SU-DHL-6 (cell line): ENCODE results near the gene ST6GALNAC3.

Source experiments
- H2AFZ ChIP-seq: fragments of 200-600 bp; sonication (generic); 2 replicates; pipeline ENCODE4 v1.6.1; 2014; ENCODE audit warnings: low read depth, mild to moderate bottlenecking, moderate library complexity, mixed read lengths, antibody characterized with exemption, low read length; ENCODE audit not compliant: severe bottlenecking
- H3F3A ChIP-seq: fragments of 200-600 bp; shearing (Covaris generic); 2 replicates; pipeline ENCODE4 v1.6.0; 2016; ENCODE audit warnings: antibody characterized with exemption, mild to moderate bottlenecking; ENCODE audit not compliant: insufficient read depth
- H3K27ac ChIP-seq: fragments of 200-600 bp; sonication (generic); 2 replicates; pipeline ENCODE4 v1.5.1; 2016; ENCODE audit warnings: low read depth, mild to moderate bottlenecking, low read length, moderate library complexity, mixed read lengths
- H3K27me3 ChIP-seq: fragments of 200-600 bp; sonication (generic), shearing (Covaris generic); 2 replicates; pipeline ENCODE4 v1.6.0; 2014; ENCODE audit warnings: mild to moderate bottlenecking, low read length
- H3K36me3 ChIP-seq: fragments of 200-600 bp; sonication (generic); 2 replicates; pipeline ENCODE4 v1.6.1; 2014; ENCODE audit warnings: mild to moderate bottlenecking, low read length, mixed read lengths
- H3K4me2 ChIP-seq: fragments of 300-600, 200-600 bp; shearing (Covaris generic), sonication (generic); 2 replicates; pipeline ENCODE4 v1.6.0; 2014; ENCODE audit warnings: low read length, low read depth, mild to moderate bottlenecking; ENCODE audit not compliant: poor library complexity, severe bottlenecking
- H3K4me3 ChIP-seq: fragments of 200-600 bp; sonication (generic); 2 replicates; pipeline ENCODE4 v1.5.1; 2014; ENCODE audit warnings: antibody characterized with exemption, low read length, mild to moderate bottlenecking, mixed read lengths; ENCODE audit not compliant: insufficient read depth, poor library complexity, severe bottlenecking
- H3K79me2 ChIP-seq: fragments of 200-600 bp; sonication (generic); 2 replicates; pipeline ENCODE4 v1.6.1; 2014; ENCODE audit warnings: mild to moderate bottlenecking, low read length, moderate library complexity; ENCODE audit not compliant: insufficient read depth
- H3K9ac ChIP-seq: fragments of 200-600 bp; sonication (generic); 2 replicates; pipeline ENCODE4 v1.7.0; 2014; ENCODE audit warnings: mild to moderate bottlenecking, low read length
- H3K9me2 ChIP-seq: fragments of 200-600 bp; sonication (generic); replicated peaks from 2 replicates; pipeline ENCODE4 v1.6.1; 2014; ENCODE audit warnings: low read length; ENCODE audit not compliant: insufficient read depth
- H3K9me3 ChIP-seq: fragments of 200-600 bp; sonication (generic); 2 replicates; pipeline ENCODE4 v1.6.1; 2014; ENCODE audit warnings: low read length, mixed read lengths; ENCODE audit not compliant: insufficient read depth
- H4K20me1 ChIP-seq: fragments of 200-600 bp; sonication (generic); 2 replicates; pipeline ENCODE4 v1.6.1; 2014; ENCODE audit warnings: low read depth, mild to moderate bottlenecking, antibody characterized with exemption, low read length, moderate library complexity, mixed read lengths
- CTCF ChIP-seq: fragments of 200-600 bp; sonication (generic); IDR thresholded peaks from one replicate; pipeline ENCODE4 v1.5.1; 2017; ENCODE audit warnings: antibody characterized with exemption, mild to moderate bottlenecking, low read length, moderate library complexity; ENCODE audit not compliant: insufficient read depth, poor library complexity, severe bottlenecking
- EZH2phosphoT487 ChIP-seq: fragments of 200-600 bp; sonication (generic), shearing (Covaris generic); conservative IDR thresholded peaks from 2 replicates; pipeline ENCODE4 v1.6.1; 2018; ENCODE audit warnings: mild to moderate bottlenecking, antibody characterized with exemption, low read length, moderate library complexity, mixed read lengths

Gene ST6GALNAC3

GRCh38 chr1:76098845-76099244 is 24.3 kb downstream of the ST6GALNAC3 start:
- Histone ChIP-seq H3K27me3 (no peaks in the 10 kb centered on the region), H3K36me3 (no peaks in the 10 kb centered on the region), H2AFZ (no peak overlapping the region), H3K79me2 (no peaks in the 10 kb centered on the region), H3K9ac (no peak overlapping the region), H3K9me2 (no peaks in the 10 kb centered on the region), H3K4me3 (no peak overlapping the region), H3K9me3 (no peaks in the 10 kb centered on the region), H3K4me2 (no peak overlapping the region), H3K27ac (no peak overlapping the region), H4K20me1 (no peaks in the 10 kb centered on the region), H3F3A (no peaks in the 10 kb centered on the region)
- no peak for TF ChIP-seq EZH2phosphoT487
- TF ChIP-seq CTCF = no peak

DNA sequence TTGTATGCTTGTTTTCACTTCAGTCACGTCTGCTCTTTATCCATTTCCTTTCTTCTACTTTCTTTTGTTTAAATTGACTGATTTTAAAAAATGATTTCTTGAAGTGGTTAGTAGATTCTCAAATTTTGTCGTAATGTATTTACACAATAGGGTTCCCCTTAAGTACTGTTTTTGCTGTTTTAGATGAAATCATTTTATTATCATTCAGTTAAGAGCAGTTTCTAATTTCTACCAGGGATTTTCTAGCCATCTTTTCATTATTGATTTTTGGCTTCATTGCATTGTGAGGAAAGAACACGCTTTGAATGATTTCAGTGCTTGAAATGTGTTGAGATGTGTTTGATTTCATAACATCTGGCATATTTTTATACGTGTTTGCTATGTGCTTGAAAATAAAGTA is 27.0 kb downstream of the ST6GALNAC3 start:
- no peaks in the 10 kb centered on the region for H3K79me2 ChIP-seq
- no peak overlapping the region for H3K9ac ChIP-seq
- no peaks in the 10 kb centered on the region for H3K36me3 ChIP-seq
- H3F3A ChIP-seq = no peaks in the 10 kb centered on the region
- H3K4me3 ChIP-seq = no peak overlapping the region
- H2AFZ ChIP-seq = no peak overlapping the region
- no peak overlapping the region for H3K4me2 ChIP-seq
- no peaks in the 10 kb centered on the region for H3K9me3 ChIP-seq
- no peaks in the 10 kb centered on the region for H4K20me1 ChIP-seq
- H3K27me3 ChIP-seq = no peaks in the 10 kb centered on the region
- TF ChIP-seq EZH2phosphoT487 = no peak
- TF ChIP-seq CTCF = no peak
- no peaks in the 10 kb centered on the region for H3K9me2 ChIP-seq
- no peak overlapping the region for H3K27ac ChIP-seq

DNA sequence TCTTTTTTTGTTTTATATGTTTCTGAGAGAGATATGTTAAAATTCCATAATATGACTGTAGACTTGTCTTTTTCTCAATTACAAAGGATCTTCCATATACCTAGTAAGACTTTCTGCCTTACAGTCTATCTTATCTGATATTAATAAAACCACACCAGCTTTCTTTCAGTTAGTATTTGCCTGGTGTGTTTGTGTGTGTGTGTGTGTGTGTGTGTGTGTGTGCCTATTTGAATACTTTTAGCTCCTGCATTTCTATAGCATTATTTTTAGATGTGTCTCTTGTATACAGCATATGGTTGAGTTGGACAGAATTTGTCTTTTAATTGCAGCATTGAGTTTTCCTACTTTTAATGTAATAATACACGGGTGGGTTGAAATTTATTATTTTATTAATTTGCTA is 27.5 kb downstream of the ST6GALNAC3 start:
- Histone ChIP-seq H2AFZ (no peak overlapping the region), H3K27ac (no peak overlapping the region), H3K27me3 (no peaks in the 10 kb centered on the region), H3K36me3 (no peaks in the 10 kb centered on the region), H3K79me2 (no peaks in the 10 kb centered on the region), H3F3A (no peaks in the 10 kb centered on the region), H3K4me3 (no peak overlapping the region), H3K9me3 (no peaks in the 10 kb centered on the region), H4K20me1 (no peaks in the 10 kb centered on the region), H3K9me2 (no peaks in the 10 kb centered on the region), H3K9ac (no peak overlapping the region), H3K4me2 (no peak overlapping the region)
- no peak for TF ChIP-seq EZH2phosphoT487
- TF ChIP-seq CTCF = no peak

DNA sequence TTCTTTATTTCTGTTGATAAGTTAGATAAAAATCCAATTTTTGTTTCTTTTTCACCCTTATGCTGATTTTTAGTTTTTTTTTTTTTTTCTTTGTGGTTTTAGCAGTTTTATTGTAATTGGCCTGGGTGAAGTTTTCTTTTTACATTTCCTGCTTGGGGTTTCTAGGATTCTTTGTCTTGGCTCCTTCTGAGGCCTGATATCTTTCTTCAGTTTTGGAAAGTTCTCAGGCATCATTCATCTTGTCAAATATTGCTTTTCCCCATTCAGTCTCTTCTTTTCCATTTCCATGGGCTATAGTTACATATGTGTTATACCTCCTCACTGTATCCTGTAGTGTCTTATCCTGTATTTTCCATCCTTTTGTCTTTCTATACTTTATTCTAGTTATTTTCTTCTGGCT is 28.5 kb downstream of the ST6GALNAC3 start:
- TF ChIP-seq CTCF (no peak), EZH2phosphoT487 (no peak)
- H3K4me3 ChIP-seq = no peak overlapping the region
- H4K20me1 ChIP-seq = no peaks in the 10 kb centered on the region
- no peak overlapping the region for H2AFZ ChIP-seq
- no peaks in the 10 kb centered on the region for H3K79me2 ChIP-seq
- H3F3A ChIP-seq = no peaks in the 10 kb centered on the region
- H3K9me3 ChIP-seq = no peaks in the 10 kb centered on the region
- H3K36me3 ChIP-seq = no peaks in the 10 kb centered on the region
- H3K4me2 ChIP-seq = no peak overlapping the region
- no peaks in the 10 kb centered on the region for H3K27me3 ChIP-seq
- no peak overlapping the region for H3K27ac ChIP-seq
- H3K9ac ChIP-seq = no peak overlapping the region
- H3K9me2 ChIP-seq = no peaks in the 10 kb centered on the region
